Stimulated activated CD4-positive, alpha-beta T cell treated with anti-CD3 and anti-CD28 coated beads, Interleukin-2, amount 100 ng/mL, for 48 hours (primary cell): ENCODE data around the gene ZNF385B.

Source experiments
- DNase-seq, 2 donors: peaks; one replicate each; pipeline ENCODE4 v3.0.0-alpha.2; 2020

The ZNF385B gene

GRCh38 chr2:179428649-179429048, 432.8 kb downstream of the ZNF385B start:
- DNase-seq = no peak

- no peak for DNase-seq
Measured at GRCh38 chr2:179427065-179427464, 434.3 kb downstream of the ZNF385B start.

- no peak for DNase-seq
Measured at GRCh38 chr2:179424571-179424970, 436.8 kb downstream of the ZNF385B start.

GRCh38 chr2:179422037-179422643, 439.3 kb downstream of the ZNF385B start:
- peak; percentile 41 to 51 for DNase-seq

GRCh38 chr2:179417436-179417949, 443.9 kb downstream of the ZNF385B start:
- DNase-seq = no peak

- no peak for DNase-seq
Measured at GRCh38 chr2:179412112-179412511, 449.3 kb downstream of the ZNF385B start.

- peak; percentile 16 to 18 for DNase-seq
Measured at GRCh38 chr2:179410552-179411356, 450.7 kb downstream of the ZNF385B start.

- no peak for DNase-seq
Measured at GRCh38 chr2:179403624-179404023, 457.8 kb downstream of the ZNF385B start.

GRCh38 chr2:179393481-179393880, 467.9 kb downstream of the ZNF385B start:
- DNase-seq = no peak
